SU-DHL-6 (cell line): ENCODE measurements around the gene ZC2HC1B.

Experiments used
- CTCF ChIP-seq: fragments of 200-600 bp; sonication (generic); IDR thresholded peaks from one replicate; pipeline ENCODE4 v1.5.1; 2017; ENCODE audit warnings: antibody characterized with exemption, mild to moderate bottlenecking, low read length, moderate library complexity; ENCODE audit not compliant: insufficient read depth, poor library complexity, severe bottlenecking
- EZH2phosphoT487 ChIP-seq: fragments of 200-600 bp; sonication (generic), shearing (Covaris generic); conservative IDR thresholded peaks from 2 replicates; pipeline ENCODE4 v1.6.1; 2018; ENCODE audit warnings: mild to moderate bottlenecking, antibody characterized with exemption, low read length, moderate library complexity, mixed read lengths

- TF ChIP-seq CTCF (peak; percentile 90), EZH2phosphoT487 (no peak)
These were observed 75.8 kb downstream of the ZC2HC1B start for GRCh38 chr6:143940011-143940597.
